Measurements from ENCODE around the gene PDGFC. TPM values are rescaled to one million over a fixed set of nuclear protein-coding genes. Genes with fewer than 3 reads are reported as not detected.

PDGFC gene
- total RNA-seq, 1 donor from 2014 or later: 56.7 TPM

GRCh38 chr4:157012296-157012695 is 40.7 kb upstream of the PDGFC start:
- no peak overlapping the region for H3K4me3 ChIP-seq (ENCODE audit: low read depth, low read length)
- TF ChIP-seq CTCF (conservative IDR thresholded peaks at IDR 0.05; ENCODE audit: low read depth, low read length): no peak
- DNase-seq (ENCODE audit: low read depth): no peak

- H3K4me3 ChIP-seq (ENCODE audit: low read depth, low read length): no peak overlapping the region
- no peak for TF ChIP-seq CTCF (conservative IDR thresholded peaks at IDR 0.05; ENCODE audit: low read depth, low read length)
- DNase-seq (ENCODE audit: low read depth): no peak
Observed at GRCh38 chr4:157010630-157011029, 39.0 kb upstream of the PDGFC start.

- DNase-seq (ENCODE audit: low read depth): no peak
- no peak for TF ChIP-seq CTCF (conservative IDR thresholded peaks at IDR 0.05; ENCODE audit: low read depth, low read length)
Observed at GRCh38 chr4:157005831-157006230, 34.2 kb upstream of the PDGFC start.

GRCh38 chr4:157005193-157005592 is 33.6 kb upstream of the PDGFC start:
- no peak for DNase-seq (ENCODE audit: low read depth)
- no peak for TF ChIP-seq CTCF (conservative IDR thresholded peaks at IDR 0.05; ENCODE audit: low read depth, low read length)
- no peak overlapping the region for H3K4me3 ChIP-seq (ENCODE audit: low read depth, low read length)

More at GRCh38 chr4:157005831-157006230, 34.2 kb upstream of the PDGFC start:
- no peak overlapping the region for H3K4me3 ChIP-seq (ENCODE audit: low read depth, low read length)

- TF ChIP-seq CTCF (conservative IDR thresholded peaks at IDR 0.05; ENCODE audit: low read depth, low read length): no peak
- DNase-seq (ENCODE audit: low read depth): no peak
- H3K4me3 ChIP-seq (ENCODE audit: low read depth, low read length): no peak overlapping the region
Observed at GRCh38 chr4:157004279-157005161, 32.9 kb upstream of the PDGFC start.

GRCh38 chr4:156999175-156999517 is 27.5 kb upstream of the PDGFC start:
- DNase-seq (ENCODE audit: low read depth): peak; percentile 95
- H3K4me3 ChIP-seq (ENCODE audit: low read depth, low read length): no peak overlapping the region
- TF ChIP-seq CTCF (conservative IDR thresholded peaks at IDR 0.05; ENCODE audit: low read depth, low read length): no peak
